NCI-H1417 (cell line): Measurements from ENCODE around the gene SGPP2.
A peak's percentile ranks its signal among the peaks of the same experiment; 100 is the strongest.
"Not testable (repeated sequence)": the region's sequence is repeated elsewhere in the genome, so short reads cannot be mapped to it uniquely, and the experiment has no call there.

Experiments used
- DNase-seq, 3 experiments: peaks; one replicate each; lab custom pipeline; 2025; lab: John Stamatoyannopoulos, UW

Gene SGPP2

DNA sequence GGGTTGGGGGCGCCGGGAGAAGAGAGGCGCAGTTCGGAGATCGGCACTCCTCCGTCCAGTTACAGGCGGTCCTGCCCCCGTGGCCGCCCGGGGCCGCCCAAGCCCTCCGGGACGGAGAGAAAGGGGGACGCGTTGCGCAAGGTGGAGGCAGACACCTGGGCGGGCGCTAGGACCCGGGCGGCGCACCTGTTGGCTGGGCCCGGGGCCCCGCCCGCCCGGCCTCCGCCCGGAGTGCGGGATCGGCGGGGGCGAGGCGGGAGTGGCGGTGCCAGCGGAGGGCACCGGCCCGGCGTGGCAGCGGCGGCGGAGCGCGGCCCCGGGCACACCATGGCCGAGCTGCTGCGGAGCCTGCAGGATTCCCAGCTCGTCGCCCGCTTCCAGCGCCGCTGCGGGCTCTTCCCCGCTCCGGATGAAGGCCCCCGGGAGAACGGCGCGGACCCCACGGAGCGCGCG, at the start of gene SGPP2:
Gene SGPP2, plus strand, starts transcription at position 268 of the 453 bp plus-strand sequence. Its CDS starts 60 bp downstream, at position 328.
- peak; percentile 31 to 84 (median 81) for DNase-seq

DNA sequence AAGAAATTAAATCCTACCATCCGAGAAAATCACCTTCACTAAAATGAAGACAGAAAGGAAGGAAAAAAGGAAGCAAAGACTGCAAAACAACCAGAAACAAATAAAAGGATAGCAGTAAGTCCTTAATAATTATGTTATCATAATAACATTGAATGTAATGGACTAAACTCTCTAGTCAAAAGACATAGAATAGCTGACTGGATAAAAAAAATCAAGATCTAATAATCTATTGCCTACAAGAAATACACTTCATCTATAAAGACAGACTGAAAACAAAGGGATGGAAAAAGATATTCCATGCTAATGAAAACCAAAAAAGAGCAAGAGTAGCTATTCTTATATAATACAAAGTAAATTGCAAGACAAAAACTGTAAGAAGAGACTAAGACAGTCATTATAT, 48.5 kb upstream of the SGPP2 start:
- DNase-seq, result no peak

GRCh38 chr2:222380456-222380855, 43.9 kb upstream of the SGPP2 start:
- no peak for DNase-seq

GRCh38 chr2:222381566-222381965, 42.8 kb upstream of the SGPP2 start:
- no peak for DNase-seq

DNA sequence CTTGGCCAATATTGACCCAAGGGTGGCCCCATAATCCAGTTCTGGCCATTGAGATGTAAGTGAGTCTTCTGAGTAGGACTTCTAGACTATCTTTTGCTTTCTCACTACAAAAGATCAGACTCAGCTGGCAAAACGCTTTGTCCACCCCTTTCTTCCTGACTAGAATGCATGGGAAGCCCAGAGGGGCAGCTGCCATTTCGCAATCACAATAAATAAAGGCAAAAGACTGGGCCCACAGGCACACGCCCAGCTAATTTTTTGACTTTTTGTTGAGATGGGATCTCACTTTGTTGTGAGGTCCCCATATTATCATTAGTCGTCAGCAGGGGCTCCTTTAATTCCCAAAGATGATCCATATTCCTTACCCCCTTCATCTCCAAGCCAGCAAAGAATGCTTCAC, 41.1 kb upstream of the SGPP2 start:
- DNase-seq, result no peak

- DNase-seq, result no peak
Measured at GRCh38 chr2:222391743-222392285, 32.5 kb upstream of the SGPP2 start.

GRCh38 chr2:222393733-222394267, 30.5 kb upstream of the SGPP2 start:
- DNase-seq, result no peak

- peak; percentile 75 to 95 (median 79) for DNase-seq
Measured at GRCh38 chr2:222398446-222398885, 25.9 kb upstream of the SGPP2 start.

DNA sequence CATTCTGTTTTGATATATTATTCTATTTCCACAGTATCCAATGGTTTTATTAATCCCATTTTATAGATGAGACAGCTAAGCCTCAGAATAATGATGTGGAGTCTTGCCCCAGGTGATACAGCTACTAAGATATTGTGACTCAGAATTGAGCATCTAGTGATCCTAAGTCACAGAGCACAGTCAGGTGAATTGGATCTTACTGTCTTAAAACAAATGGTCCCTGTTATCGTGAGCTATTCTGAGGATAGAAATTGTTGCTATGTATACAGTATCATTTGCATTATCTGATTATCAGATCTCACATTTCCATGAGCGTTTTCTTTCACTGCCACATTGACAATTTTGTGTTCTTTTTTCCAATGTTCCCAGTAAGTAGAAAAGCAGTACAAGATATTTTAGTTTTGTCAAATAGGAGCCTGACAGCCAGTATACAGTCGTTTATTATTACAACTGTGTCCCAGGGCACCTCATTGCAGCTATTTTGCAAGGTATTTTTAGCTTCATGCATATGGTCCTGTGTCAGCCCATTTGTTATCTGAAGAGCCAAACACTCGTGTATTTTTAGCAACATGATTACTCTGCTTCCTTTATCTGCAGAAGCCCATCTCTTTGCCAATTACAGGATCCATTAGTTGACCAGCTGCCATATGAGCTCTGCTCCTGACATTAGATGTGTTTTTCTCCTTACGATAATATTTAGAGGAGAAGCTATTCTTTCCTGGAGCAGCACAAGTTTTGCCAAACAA, 25.1 kb upstream of the SGPP2 start:
- peak; percentile 62 to 95 (median 64) for DNase-seq

DNA sequence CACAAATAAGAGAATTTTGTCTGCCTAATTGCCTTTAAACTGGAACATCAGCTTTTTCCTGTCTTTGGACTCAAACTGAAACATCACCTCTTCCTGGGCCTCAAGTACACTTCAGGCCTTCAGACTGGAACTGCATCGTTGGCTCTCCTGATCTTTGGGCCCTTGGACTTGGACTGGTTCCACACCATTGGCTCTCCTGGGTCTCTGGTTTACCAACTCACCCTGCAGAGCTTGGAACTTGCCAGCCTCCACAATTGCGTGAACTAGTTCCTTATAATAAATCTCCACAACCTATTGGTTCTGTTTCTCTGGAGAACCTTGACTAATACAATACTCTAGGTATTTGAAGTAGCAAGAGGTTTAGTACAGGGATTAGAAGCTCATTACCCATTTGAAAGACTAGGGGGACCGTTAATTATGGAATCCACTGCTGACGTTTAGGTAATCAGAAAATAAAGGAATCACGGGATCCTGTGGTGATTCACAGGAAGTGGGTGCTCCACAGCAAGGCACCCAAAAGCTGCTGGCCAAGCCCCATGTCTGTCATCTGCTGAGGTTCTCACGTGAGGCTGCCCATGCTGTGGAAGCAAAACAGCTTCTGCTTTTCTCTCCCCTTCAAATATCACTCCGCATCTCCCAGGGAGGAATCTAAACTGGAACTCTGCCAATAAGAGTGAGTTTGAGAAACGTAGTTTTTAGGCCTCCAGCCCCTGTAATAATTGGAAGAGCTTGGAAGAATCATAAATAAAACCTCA, 20.0 kb upstream of the SGPP2 start:
- DNase-seq, result no peak

GRCh38 chr2:222408684-222409083, 15.7 kb upstream of the SGPP2 start:
- no peak for DNase-seq

- peak in 1 of 3 experiments; percentile 31 for DNase-seq
Measured at GRCh38 chr2:222410534-222410933, 13.8 kb upstream of the SGPP2 start.

DNA sequence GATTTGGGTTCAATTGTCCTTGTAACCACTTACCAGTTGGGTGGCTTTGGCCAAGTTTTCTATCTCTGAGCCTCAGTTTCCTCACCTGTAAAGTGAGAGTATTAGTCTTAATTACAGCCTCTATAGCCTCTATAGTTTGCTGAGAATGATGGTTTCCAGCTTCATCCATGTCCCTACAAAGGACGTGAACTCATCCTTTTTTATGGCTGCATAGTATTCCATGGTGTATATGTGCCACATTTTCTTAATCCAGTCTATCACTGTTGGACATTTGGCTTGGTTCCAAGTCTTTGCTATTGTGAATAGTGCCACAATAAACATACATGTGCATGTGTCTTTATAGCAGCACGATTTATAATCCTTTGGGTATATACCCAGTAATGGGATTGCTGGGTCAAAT, 12.0 kb upstream of the SGPP2 start:
- DNase-seq, result not testable (repeated sequence)

GRCh38 chr2:222413295-222413911, 10.9 kb upstream of the SGPP2 start:
- DNase-seq, result no peak

DNA sequence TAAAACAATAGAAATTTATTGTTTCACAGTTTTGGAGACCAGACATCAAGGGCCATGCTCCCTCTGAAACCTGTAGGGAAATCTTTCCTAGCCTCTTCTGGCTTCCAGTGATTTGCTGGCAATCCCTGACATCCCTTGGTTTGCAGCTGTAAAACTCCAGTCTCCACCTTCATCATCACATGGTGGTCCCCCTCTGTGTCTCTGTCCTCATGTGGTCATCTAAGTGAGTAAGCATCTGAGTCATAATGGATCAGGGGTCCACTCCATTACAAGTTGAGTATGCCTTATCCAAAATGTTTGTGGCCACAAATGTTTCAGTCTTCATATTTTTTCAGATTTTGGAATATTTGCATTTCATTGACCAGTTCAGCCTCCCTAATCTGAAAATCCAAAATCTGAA, 5.6 kb upstream of the SGPP2 start:
- no peak for DNase-seq

GRCh38 chr2:222420508-222420907, 3.8 kb upstream of the SGPP2 start:
- DNase-seq, result no peak

GRCh38 chr2:222421626-222422025, 2.7 kb upstream of the SGPP2 start:
- DNase-seq, result no peak

DNA sequence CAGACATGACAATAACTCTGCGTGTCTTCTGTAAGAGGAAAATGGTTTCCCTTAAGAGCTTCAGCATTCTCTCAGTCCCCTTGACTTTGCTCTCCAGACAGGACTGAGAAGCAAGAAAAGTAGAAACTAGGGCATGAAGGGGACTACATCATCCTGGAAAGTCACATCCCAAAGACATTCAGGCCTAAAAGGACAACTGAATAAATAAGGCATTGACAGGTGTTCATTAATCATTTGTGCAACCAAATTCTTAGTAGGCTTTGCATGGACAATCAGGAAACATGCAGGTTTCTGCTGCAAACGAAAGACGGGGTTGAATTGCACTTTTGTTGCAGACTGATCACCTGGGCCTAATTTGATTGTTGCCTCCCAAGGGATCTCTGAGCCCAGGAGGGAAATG, 1.2 kb upstream of the SGPP2 start:
- DNase-seq, result peak in 1 of 3 experiments; percentile 28

- peak; percentile 31 to 84 (median 81) for DNase-seq
Measured at GRCh38 chr2:222423632-222424275, 589 bp upstream of the SGPP2 start.

DNA sequence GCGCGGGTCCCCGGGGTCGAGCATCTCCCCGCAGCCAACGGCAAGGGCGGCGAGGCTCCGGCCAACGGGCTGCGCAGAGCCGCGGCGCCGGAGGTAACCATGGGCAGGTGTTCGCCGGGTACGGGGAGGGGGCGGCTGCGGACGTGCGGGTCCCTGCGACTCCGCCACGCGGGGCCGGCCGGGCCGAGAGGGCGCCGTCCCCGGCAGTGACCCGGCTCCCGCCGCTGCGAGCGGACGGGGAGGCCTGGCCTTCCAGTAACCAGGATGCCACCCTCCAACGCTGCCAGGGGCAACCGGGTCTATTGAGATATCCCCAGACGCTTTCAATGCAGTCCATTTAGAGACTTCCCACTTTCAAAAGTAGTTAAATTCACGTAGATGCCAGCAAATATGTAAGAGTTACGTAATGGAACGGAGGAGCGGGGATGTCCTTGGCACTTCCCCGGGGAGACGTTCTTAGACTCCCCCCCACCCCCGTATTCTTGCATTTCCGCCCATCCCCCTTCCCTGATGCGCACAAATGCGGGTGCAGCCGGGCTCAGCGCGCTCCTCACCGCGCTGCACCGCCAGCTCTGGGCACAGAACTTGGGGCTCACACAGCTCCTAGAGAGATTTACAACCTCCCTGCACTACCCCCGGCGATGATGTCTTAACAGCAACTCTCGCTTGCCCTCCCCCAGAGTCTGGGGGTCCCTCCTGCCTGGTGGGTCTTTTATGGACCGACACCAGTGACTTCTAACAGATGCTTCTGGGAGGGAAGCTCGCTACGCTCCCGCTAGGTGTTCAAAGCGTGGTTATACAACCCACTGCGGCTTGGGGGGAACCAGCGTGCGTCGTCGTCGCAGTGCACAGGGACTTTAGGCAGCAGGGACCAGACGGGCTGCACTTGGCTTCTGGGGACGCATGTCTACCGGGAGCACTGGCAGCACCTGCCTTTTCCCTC, 657 bp downstream of the SGPP2 start:
- DNase-seq, result peak; percentile 13 to 86 (median 85)
